Natural killer cell (primary cell): ENCODE results near the gene MTFR1L. TPM values are rescaled to one million over a fixed set of nuclear protein-coding genes. Genes with fewer than 3 reads are reported as not detected.

ENCODE experiments used
- ATAC-seq, 3 donors: fragments of 150-1000 bp in 2 of 3; fragments of 200-7000 bp in 1 of 3; cut with Tn5 transposase; 1 replicate in 1 of 3; 2 replicates in 2 of 3; pipeline ENCODE4 v1.10.0; 2021; ENCODE audit warnings: mild to moderate bottlenecking in 2 of 3, moderate library complexity in 2 of 3
- DNase-seq, 2 donors: peaks; one replicate each; pipeline versions ENCODE4 v3.0.0 to v3.0.0-alpha.2; 2013 to 2021; ENCODE audit warnings: mixed read lengths in 1 of 2
- H3K27ac ChIP-seq: one replicate; pipeline ENCODE4 v1.5.1; 2013; ENCODE audit warnings: mild to moderate bottlenecking, low read length
- H3K27me3 ChIP-seq: one replicate; pipeline ENCODE4 v1.6.1; 2013; ENCODE audit warnings: low read length; ENCODE audit not compliant: control insufficient read depth, insufficient read depth
- H3K36me3 ChIP-seq: one replicate; pipeline ENCODE4 v1.6.1; 2013; ENCODE audit warnings: low read length; ENCODE audit not compliant: control insufficient read depth, insufficient read depth
- H3K4me1 ChIP-seq: one replicate; pipeline ENCODE4 v1.6.1; 2013; ENCODE audit warnings: low read length; ENCODE audit not compliant: control insufficient read depth, insufficient read depth
- H3K4me3 ChIP-seq: one replicate; pipeline ENCODE4 v1.5.1; 2013; ENCODE audit warnings: low read length
- H3K9me3 ChIP-seq: one replicate; pipeline ENCODE4 v1.6.1; 2013; ENCODE audit warnings: low read length; ENCODE audit not compliant: control insufficient read depth, insufficient read depth
- H3K27ac Mint-ChIP-seq, 2 donors: one replicate each; pipeline ENCODE4 v1.8.0; 2022; ENCODE audit warnings: mild to moderate bottlenecking in 2 of 2, mixed read lengths in 2 of 2, moderate library complexity in 1 of 2
- H3K27me3 Mint-ChIP-seq, 2 donors: one replicate each; pipeline ENCODE4 v1.8.0; 2022; ENCODE audit warnings: low read depth in 2 of 2, mixed read lengths in 2 of 2
- H3K36me3 Mint-ChIP-seq: one replicate; pipeline ENCODE4 v1.8.0; 2022; ENCODE audit warnings: mixed read lengths
- H3K4me1 Mint-ChIP-seq, 2 donors: one replicate each; pipeline ENCODE4 v1.8.0; 2022; ENCODE audit warnings: mixed read lengths in 2 of 2
- H3K4me3 Mint-ChIP-seq: one replicate; pipeline ENCODE4 v1.8.0; 2022; ENCODE audit warnings: mild to moderate bottlenecking, moderate library complexity, mixed read lengths
- H3K9me3 Mint-ChIP-seq, 2 donors: one replicate each; pipeline ENCODE4 v1.8.0; 2022; ENCODE audit warnings: mixed read lengths in 2 of 2
- WGBS: methylation state at CpG from one replicate; pipeline ENCODE4 v1.1.7; 2013; ENCODE audit warnings: missing lambda C conversion rate; ENCODE audit not compliant: insufficient coverage; 5-methylcytosine and 5-hydroxymethylcytosine counted together
- intact Hi-C: fragments of 100-400 bp; cut with micrococcal nuclease; formaldehyde crosslinking; loops from one replicate; pipeline ENCODE4 v1.14.2; 2022
- total RNA-seq, 4 donors: library from RNA; stranded (reverse); fragments of 120-200 nt in 1 of 4; gene quantifications; one replicate each; pipeline versions ENCODE4 v1.2.3 to v1.2.4, GENCODE V29; 2013 to 2022
- TF ChIP-seq, protein P1 (sequence below): fragments of 200-600 bp; IDR thresholded peaks from one replicate; pipeline ENCODE4 v1.8.0; 2022; ENCODE audit warnings: antibody characterized with exemption

Gene MTFR1L
- 10 to 100 TPM; 33.4 to 39.0 (median 39.0) TPM for total RNA-seq
- 30.7 TPM for total RNA-seq (2013)

DNA sequence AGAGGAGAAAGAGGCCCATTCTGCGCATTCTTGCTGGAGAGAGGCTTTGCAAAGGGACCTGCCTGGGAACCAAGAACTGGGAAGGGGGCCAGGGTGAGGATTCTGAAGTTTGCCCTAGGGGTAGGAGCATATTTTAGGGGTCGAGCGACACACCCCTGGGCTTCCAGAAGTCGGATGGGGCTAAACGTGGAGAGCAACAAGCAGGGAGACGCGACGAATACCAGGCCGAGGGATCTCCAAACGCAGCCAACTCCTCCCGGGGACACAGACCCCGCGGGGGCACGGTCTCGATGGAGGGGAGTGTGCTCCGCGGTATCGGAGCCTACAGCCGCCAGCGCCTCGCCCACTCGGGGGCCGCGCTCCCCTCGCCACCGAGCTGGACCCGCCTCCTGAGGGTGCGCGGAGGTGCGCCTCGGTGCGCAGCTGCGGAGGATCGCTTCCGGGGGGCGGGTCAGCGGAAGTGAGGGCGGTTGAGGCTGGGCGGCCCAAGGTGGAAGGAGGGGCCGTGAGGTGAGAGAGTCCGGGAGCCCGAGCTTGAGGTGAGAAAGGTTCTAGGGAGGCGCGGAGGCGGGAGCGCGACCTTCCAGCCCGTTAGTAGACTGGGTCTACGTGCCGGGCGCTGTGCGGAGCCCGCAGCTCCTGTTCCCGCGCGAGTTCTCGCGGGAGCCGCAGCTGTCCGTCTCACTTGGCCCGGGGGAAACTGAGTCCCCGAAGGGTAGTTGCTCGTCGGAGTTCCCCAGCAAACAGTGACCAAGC is at the start of gene MTFR1L:
TSS of gene MTFR1L (plus strand) at position 464 of the 756 bp plus-strand sequence. CDS start 3,151 bp downstream, outside the sequence.
- H3K4me3 ChIP-seq, result peak within 1 kb of the TSS; percentile 98
- TF ChIP-seq, protein P1, sequence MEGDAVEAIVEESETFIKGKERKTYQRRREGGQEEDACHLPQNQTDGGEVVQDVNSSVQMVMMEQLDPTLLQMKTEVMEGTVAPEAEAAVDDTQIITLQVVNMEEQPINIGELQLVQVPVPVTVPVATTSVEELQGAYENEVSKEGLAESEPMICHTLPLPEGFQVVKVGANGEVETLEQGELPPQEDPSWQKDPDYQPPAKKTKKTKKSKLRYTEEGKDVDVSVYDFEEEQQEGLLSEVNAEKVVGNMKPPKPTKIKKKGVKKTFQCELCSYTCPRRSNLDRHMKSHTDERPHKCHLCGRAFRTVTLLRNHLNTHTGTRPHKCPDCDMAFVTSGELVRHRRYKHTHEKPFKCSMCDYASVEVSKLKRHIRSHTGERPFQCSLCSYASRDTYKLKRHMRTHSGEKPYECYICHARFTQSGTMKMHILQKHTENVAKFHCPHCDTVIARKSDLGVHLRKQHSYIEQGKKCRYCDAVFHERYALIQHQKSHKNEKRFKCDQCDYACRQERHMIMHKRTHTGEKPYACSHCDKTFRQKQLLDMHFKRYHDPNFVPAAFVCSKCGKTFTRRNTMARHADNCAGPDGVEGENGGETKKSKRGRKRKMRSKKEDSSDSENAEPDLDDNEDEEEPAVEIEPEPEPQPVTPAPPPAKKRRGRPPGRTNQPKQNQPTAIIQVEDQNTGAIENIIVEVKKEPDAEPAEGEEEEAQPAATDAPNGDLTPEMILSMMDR, result no peak
- H3K4me1 ChIP-seq, result peaks cover 26% of the 10 kb centered on the region

DNA sequence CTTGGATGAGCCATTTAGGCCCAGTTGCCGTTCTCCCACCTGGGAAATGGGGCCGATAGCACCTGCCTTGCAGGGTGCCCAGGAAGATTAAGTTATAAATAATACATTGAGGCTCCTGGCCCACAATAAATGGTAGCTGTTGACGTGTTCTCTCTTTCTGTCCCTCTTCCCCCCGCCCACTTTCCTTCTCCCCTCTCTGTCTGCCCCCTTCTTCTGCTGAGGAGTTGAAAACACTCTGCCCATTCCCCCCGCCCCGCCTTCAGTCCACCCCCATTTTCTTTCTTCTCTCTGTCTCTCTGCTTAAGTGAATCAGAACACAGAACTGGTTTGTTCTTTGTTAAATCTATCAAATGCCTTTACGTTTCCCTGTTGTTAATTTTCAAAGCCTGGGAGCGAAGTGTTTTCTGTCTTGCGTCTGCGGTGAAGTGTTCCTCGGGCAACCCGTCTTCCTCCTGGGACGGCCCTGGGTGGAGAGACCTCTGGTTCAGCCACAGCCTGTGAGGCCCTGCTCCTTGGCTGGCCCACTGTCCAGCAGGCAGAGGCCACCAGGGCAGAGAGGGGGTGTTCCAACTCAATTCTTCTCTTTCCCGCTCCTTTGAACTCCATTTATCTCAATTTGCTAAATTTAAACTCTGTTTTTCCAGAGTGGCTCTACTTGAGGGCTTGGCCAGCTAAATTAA is 49.1 kb upstream of the MTFR1L start:
- Histone ChIP-seq H3K36me3 (peaks cover 2% of the 10 kb centered on the region), H3K27me3 (peaks cover 2% of the 10 kb centered on the region), H3K4me3 (no peak overlapping the region), H3K27ac (no peak overlapping the region), H3K9me3 (no peaks in the 10 kb centered on the region), H3K4me1 (peaks cover 39% of the 10 kb centered on the region)
- H3K4me1 Mint-ChIP-seq, result peaks cover 19 to 33% of the 10 kb centered on the region in 2 donors
- peak in 1 of 2 donors; percentile 46 for DNase-seq
- TF ChIP-seq, protein P1, result no peak
- intact Hi-C loops, result loop anchor here (10.0 kb wide), 1 partner anchor 226 kb away; the partner anchor contains the start of gene LDLRAP1
- no peak for ATAC-seq
- H3K4me3 Mint-ChIP-seq, result no peak overlapping the region
- no peaks in the 10 kb centered on the region for H3K36me3 Mint-ChIP-seq
- H3K27me3 Mint-ChIP-seq, result peaks cover 9 to 12% of the 10 kb centered on the region in 2 donors
- no peak overlapping the region for H3K27ac Mint-ChIP-seq
- no peaks in the 10 kb centered on the region for H3K9me3 Mint-ChIP-seq
- WGBS, result 81% methylated on average over 14 of the region's 14 CpGs

More for the DNA sequence above, at the start of gene MTFR1L:
- peak; percentile 79 to 92 (median 84) for ATAC-seq
- H3K9me3 ChIP-seq, result no peaks in the 10 kb centered on the region
- peak within 1 kb of the TSS; percentile 97 for H3K4me3 Mint-ChIP-seq
- DNase-seq, result peak; percentile 91 to 96
- no peaks in the 10 kb centered on the region for H3K27me3 Mint-ChIP-seq
- intact Hi-C loops, result loop anchor here (1.0 to 5.0 kb wide), 2 partner anchors 179 to 572 kb away; partner anchors contain the start of genes PAFAH2 and RSRP1
- H3K27ac ChIP-seq, result peak within 1 kb of the TSS; percentile 96
- H3K4me1 Mint-ChIP-seq, result peaks cover 30 to 42% of the 10 kb centered on the region in 2 donors
- peak within 1 kb of the TSS; percentile 94 to 95 for H3K27ac Mint-ChIP-seq
- H3K27me3 ChIP-seq, result no peaks in the 10 kb centered on the region
- H3K9me3 Mint-ChIP-seq, result no peaks in the 10 kb centered on the region
- no peaks in the 10 kb centered on the region for H3K36me3 ChIP-seq
- 1% methylated on average over 64 of the region's 64 CpGs for WGBS
- no peaks in the 10 kb centered on the region for H3K36me3 Mint-ChIP-seq

DNA sequence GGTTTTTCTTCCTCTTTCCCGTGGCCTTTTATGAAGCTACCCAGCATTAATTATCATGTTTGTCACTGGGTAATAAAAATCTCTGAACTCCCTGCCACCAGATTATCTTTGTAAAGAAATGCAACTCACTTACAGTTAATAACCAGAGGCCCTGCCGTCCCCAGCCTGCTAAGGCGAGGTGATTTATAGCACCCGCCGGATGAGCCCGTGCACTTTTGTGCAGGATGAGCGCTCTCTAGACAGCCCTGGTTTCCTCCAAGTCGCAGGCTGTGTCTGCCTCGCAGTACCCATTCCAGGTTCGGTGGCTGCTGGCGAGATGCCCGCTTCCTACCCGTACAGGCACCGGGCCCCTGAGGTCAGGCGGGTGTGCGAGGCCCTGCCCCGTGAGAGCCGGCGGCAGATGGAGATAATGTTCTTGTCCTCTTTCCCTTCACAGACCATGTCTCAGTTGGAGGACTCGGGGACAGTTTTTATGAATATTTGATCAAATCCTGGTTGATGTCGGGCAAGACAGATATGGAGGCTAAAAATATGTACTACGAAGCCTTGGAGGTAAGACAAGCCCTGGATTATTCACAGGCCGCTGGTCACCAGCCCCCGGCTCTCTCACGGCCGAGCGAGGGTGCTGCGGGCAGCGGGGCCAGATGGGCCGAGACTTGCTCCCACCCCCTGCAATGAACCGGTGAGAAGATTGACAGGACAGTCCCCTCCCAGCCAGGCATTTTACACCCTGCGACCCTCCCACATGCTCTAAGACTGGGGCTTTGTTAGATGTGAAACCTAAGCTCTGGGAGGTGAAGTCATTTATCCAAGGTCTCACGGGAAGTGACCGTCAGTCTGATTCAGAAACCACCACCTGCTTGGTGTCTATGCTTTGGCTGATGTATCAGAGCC is 48.3 kb upstream of the MTFR1L start:
- no peaks in the 10 kb centered on the region for H3K36me3 Mint-ChIP-seq
- no peak overlapping the region for H3K27ac Mint-ChIP-seq
- H3K9me3 Mint-ChIP-seq, result no peaks in the 10 kb centered on the region
- H3K4me1 Mint-ChIP-seq, result peaks cover 19 to 30% of the 10 kb centered on the region in 2 donors
- no peak for ATAC-seq
- no peak overlapping the region for H3K4me3 Mint-ChIP-seq
- no peak overlapping the region for H3K4me3 ChIP-seq
- H3K9me3 ChIP-seq, result no peaks in the 10 kb centered on the region
- H3K27me3 Mint-ChIP-seq, result peaks cover 9 to 12% of the 10 kb centered on the region in 2 donors
- H3K27ac ChIP-seq, result no peak overlapping the region
- peaks cover 2% of the 10 kb centered on the region for H3K27me3 ChIP-seq
- 46% methylated on average over 34 of the region's 34 CpGs for WGBS
- peaks cover 34% of the 10 kb centered on the region for H3K4me1 ChIP-seq
- TF ChIP-seq, protein P1, result no peak
- intact Hi-C loops, result loop anchor here (10.0 kb wide), 1 partner anchor 227 kb away; the partner anchor contains the start of gene LDLRAP1
- DNase-seq, result peak in 1 of 2 donors; percentile 65
- H3K36me3 ChIP-seq, result peaks cover 2% of the 10 kb centered on the region
